K562 (cell line): ENCODE measurements around the gene FOSL2.

ENCODE experiments used
- CTCF ChIP-seq, 3 experiments: IDR thresholded peaks in 2 of 3; conservative IDR thresholded peaks in 1 of 3; 2 replicates each; pipeline ENCODE4 v1.5.1; 2011 to 2012; ENCODE audit warnings: low read length in 3 of 3, mild to moderate bottlenecking in 3 of 3, control low read depth in 2 of 3, improper control_type of control experiment in 1 of 3, inconsistent platforms in 1 of 3, low read depth in 1 of 3, mixed read lengths in 1 of 3, moderate library complexity in 1 of 3; ENCODE audit not compliant: insufficient read depth in 2 of 3
- MTF1 ChIP-seq: fragments of 250-450 bp; sonication (Bioruptor Pico); IDR thresholded peaks from 2 replicates; pipeline ENCODE4 v1.9.0; 2021; ENCODE audit warnings: moderate library complexity, mild to moderate bottlenecking, inconsistent platforms, borderline replicate concordance
- SP1 ChIP-seq: sonication (generic); formaldehyde crosslinking; IDR thresholded peaks from 2 replicates; pipeline ENCODE4 v1.8.1; 2022; ENCODE audit warnings: mild to moderate bottlenecking, missing genetic modification reagents

DNA sequence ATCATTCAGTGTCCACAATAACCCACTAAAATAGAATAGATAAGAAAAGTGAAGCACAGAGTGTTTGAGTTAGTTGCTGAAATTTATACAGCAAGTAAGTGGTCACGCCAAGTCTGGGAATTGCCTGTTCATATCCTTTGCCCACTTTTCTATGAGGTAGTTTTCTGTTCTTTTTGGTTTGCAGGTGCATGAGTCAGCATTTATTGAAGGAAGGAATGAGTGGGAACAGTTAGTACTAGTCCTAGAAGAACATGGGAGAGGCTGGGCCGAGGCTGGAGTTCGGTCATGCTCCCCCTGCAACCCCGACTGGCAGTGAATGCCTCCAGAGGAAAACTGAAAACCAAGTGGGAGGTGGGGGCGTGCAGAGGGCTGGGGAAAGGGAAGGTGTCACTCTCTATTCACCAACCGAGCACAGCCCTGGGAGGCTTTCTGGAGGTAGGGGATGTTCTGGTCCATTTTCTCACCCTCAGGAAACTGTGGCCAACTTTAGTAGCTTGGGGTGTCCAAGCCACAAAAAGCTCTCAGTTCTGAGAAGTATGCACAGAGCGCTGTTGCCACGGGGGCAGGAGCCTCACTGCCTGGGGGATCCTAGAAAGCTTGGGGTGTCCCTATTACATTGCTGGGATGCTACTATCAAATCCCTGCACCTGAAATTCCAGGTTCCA lies 41.4 kb downstream of the FOSL2 start:
- TF ChIP-seq SP1 (CRISPR knock-in tag) (no peak), MTF1 (CRISPR knock-in tag) (no peak), CTCF (IDR thresholded peaks at IDR 0.05 in 2 of 3, conservative IDR thresholded peaks at IDR 0.05 in 1 of 3; ENCODE audit: insufficient read depth in 2 of 3, low read depth in 1 of 3, low read length in 3 of 3) (no peak)
